ENCODE data around the gene TRAM2.

Gene TRAM2

GRCh38 chr6:52564856-52565255 is 12.0 kb downstream of the TRAM2 start:
- Mint-ChIP-seq H3K4me1 (peaks cover 67% of the 10 kb centered on the region), H3K27me3 (ENCODE audit: low read depth) (no peaks in the 10 kb centered on the region), H3K36me3 (ENCODE audit: low read depth) (peaks cover 4% of the 10 kb centered on the region), H3K4me3 (no peak overlapping the region), H3K9me3 (no peaks in the 10 kb centered on the region), H3K27ac (peak overlapping the region in 1 of 3 experiments; percentile 19)
- TF ChIP-seq, protein P1, sequence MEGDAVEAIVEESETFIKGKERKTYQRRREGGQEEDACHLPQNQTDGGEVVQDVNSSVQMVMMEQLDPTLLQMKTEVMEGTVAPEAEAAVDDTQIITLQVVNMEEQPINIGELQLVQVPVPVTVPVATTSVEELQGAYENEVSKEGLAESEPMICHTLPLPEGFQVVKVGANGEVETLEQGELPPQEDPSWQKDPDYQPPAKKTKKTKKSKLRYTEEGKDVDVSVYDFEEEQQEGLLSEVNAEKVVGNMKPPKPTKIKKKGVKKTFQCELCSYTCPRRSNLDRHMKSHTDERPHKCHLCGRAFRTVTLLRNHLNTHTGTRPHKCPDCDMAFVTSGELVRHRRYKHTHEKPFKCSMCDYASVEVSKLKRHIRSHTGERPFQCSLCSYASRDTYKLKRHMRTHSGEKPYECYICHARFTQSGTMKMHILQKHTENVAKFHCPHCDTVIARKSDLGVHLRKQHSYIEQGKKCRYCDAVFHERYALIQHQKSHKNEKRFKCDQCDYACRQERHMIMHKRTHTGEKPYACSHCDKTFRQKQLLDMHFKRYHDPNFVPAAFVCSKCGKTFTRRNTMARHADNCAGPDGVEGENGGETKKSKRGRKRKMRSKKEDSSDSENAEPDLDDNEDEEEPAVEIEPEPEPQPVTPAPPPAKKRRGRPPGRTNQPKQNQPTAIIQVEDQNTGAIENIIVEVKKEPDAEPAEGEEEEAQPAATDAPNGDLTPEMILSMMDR (IDR thresholded peaks at IDR 0.05; ENCODE audit: unreplicated experiment in 3 of 3): no peak

- TF ChIP-seq, protein P1 (IDR thresholded peaks at IDR 0.05; ENCODE audit: unreplicated experiment in 3 of 3): no peak
- Mint-ChIP-seq H3K9me3 (no peaks in the 10 kb centered on the region), H3K27me3 (ENCODE audit: low read depth) (no peaks in the 10 kb centered on the region), H3K36me3 (ENCODE audit: low read depth) (no peaks in the 10 kb centered on the region), H3K27ac (peak overlapping the region in 2 of 3 experiments; percentile 38 to 64), H3K4me3 (no peak overlapping the region), H3K4me1 (peaks cover 66% of the 10 kb centered on the region)
These were observed 13.9 kb downstream of the TRAM2 start for GRCh38 chr6:52562911-52563310.

- Mint-ChIP-seq H3K27ac (no peak overlapping the region), H3K27me3 (ENCODE audit: low read depth) (no peaks in the 10 kb centered on the region), H3K36me3 (ENCODE audit: low read depth) (no peaks in the 10 kb centered on the region), H3K4me1 (peaks cover 65% of the 10 kb centered on the region), H3K4me3 (no peak overlapping the region), H3K9me3 (no peaks in the 10 kb centered on the region)
- TF ChIP-seq, protein P1 (IDR thresholded peaks at IDR 0.05; ENCODE audit: unreplicated experiment in 3 of 3): no peak
These were observed 16.4 kb downstream of the TRAM2 start for GRCh38 chr6:52560462-52560861.

DNA sequence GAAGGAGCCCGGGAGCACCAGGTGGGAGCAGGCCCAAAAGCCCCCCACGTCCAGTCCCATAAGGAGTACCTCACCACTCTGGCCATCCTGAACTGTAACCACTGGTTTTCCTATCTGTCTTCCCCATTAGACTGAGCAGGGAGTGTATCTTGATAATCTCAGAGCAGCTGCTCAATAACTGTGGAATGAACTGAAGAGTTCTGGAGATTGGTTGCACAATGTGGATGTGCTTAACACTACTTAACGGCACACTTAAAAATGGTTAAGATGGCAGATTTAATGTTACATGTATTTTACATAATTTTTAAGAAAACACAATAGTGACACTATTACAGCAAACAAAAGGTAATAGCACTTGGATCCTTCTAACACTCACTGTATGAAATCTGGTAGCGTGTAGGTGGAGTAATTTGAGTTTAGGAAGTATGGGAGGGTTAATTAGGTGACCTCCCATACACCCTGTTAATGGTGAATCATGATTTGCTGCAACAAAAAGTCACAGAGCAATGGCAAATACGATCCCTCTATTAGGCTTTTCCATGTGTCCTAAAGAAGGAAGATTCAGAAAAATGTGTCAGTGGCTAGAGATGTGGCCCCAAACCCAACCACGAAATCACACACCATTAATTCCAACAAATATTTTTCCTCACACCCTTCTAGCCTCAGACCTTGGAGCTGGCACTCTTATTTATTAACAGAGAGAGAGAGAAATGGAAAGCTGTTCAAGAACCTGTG is 18.4 kb downstream of the TRAM2 start:
- H3K4me3 Mint-ChIP-seq: no peak overlapping the region
- peaks cover 60% of the 10 kb centered on the region for H3K4me1 Mint-ChIP-seq

GRCh38 chr6:52557389-52558265 is 19.2 kb downstream of the TRAM2 start:
- H3K27me3 Mint-ChIP-seq (ENCODE audit: low read depth): no peaks in the 10 kb centered on the region
- H3K36me3 Mint-ChIP-seq (ENCODE audit: low read depth): no peaks in the 10 kb centered on the region
- TF ChIP-seq, protein P1 (IDR thresholded peaks at IDR 0.05; ENCODE audit: unreplicated experiment in 3 of 3): no peak
- no peak overlapping the region for H3K4me3 Mint-ChIP-seq
- peaks cover 62% of the 10 kb centered on the region for H3K4me1 Mint-ChIP-seq
- H3K27ac Mint-ChIP-seq: peak overlapping the region; percentile 20 to 68 (median 62)
- H3K9me3 Mint-ChIP-seq: no peaks in the 10 kb centered on the region

More for the DNA sequence above, 18.4 kb downstream of the TRAM2 start:
- no peaks in the 10 kb centered on the region for H3K9me3 Mint-ChIP-seq
- no peaks in the 10 kb centered on the region for H3K36me3 Mint-ChIP-seq (ENCODE audit: low read depth)
- TF ChIP-seq, protein P1 (IDR thresholded peaks at IDR 0.05; ENCODE audit: unreplicated experiment in 3 of 3): no peak
- no peaks in the 10 kb centered on the region for H3K27me3 Mint-ChIP-seq (ENCODE audit: low read depth)
- H3K27ac Mint-ChIP-seq: peak overlapping the region; percentile 20 to 68 (median 33)
